ENCODE measurements around the gene SNRPD2.
A peak's percentile ranks its signal among the peaks of the same experiment; 100 is the strongest.
"Not testable (repeated sequence)": the region's sequence is repeated elsewhere in the genome, so short reads cannot be mapped to it uniquely, and the experiment has no call there.

SNRPD2 gene

GRCh38 chr19:45691516-45692186 is at the start of gene SNRPD2:
Gene SNRPD2 (minus strand): TSS chr19:45691953. CDS start chr19:45691888, 65 bp downstream.
- H3K4me1 ChIP-seq (ENCODE audit: insufficient read depth, insufficient read length) = peaks cover 2% of the 10 kb centered on the region
- H3K27me3 ChIP-seq (ENCODE audit: insufficient read depth, insufficient read length) = no peaks in the 10 kb centered on the region
- H3K9ac ChIP-seq (ENCODE audit: insufficient read length, low read depth) = peak within 1 kb of the TSS; percentile 97
- TF ChIP-seq ZNF274 (IDR thresholded peaks at IDR 0.05; ENCODE audit: low read depth, low read length) = no peak
- TF ChIP-seq SUZ12 (IDR thresholded peaks at IDR 0.05; ENCODE audit: extremely low read depth, insufficient read depth, insufficient read length) = no peak
- peak within 1 kb of the TSS; percentile 88 for H3K4me3 ChIP-seq (ENCODE audit: insufficient read length, low read depth)
- peak; percentile 82 for DNase-seq (ENCODE audit: low read depth, low spot score)
- peaks cover 49% of the 10 kb centered on the region for H3K36me3 ChIP-seq (ENCODE audit: insufficient read depth, insufficient read length, low read length)
- H3K9me3 ChIP-seq (ENCODE audit: insufficient read depth, low read length) = no peaks in the 10 kb centered on the region

GRCh38 chr19:45739498-45740439 is 48.0 kb upstream of the SNRPD2 start:
- TF ChIP-seq SUZ12 (IDR thresholded peaks at IDR 0.05; ENCODE audit: extremely low read depth, insufficient read depth, insufficient read length) (no peak), YY1 (IDR thresholded peaks at IDR 0.05; ENCODE audit: insufficient read depth, insufficient read length) (no peak), ZNF274 (IDR thresholded peaks at IDR 0.05; ENCODE audit: low read depth, low read length) (no peak)
- H3K4me3 ChIP-seq (ENCODE audit: insufficient read length, low read depth) = no peak overlapping the region
- no peaks in the 10 kb centered on the region for H3K27me3 ChIP-seq (ENCODE audit: insufficient read depth, insufficient read length)
- peaks cover 2% of the 10 kb centered on the region for H3K4me1 ChIP-seq (ENCODE audit: insufficient read depth, insufficient read length)
- no peak overlapping the region for H3K9ac ChIP-seq (ENCODE audit: insufficient read length, low read depth)
- H3K36me3 ChIP-seq (ENCODE audit: insufficient read depth, insufficient read length, low read length) = no peaks in the 10 kb centered on the region
- DNase-seq (ENCODE audit: low read depth, low spot score) = no peak
- H3K9me3 ChIP-seq (ENCODE audit: insufficient read depth, low read length) = no peaks in the 10 kb centered on the region

DNA sequence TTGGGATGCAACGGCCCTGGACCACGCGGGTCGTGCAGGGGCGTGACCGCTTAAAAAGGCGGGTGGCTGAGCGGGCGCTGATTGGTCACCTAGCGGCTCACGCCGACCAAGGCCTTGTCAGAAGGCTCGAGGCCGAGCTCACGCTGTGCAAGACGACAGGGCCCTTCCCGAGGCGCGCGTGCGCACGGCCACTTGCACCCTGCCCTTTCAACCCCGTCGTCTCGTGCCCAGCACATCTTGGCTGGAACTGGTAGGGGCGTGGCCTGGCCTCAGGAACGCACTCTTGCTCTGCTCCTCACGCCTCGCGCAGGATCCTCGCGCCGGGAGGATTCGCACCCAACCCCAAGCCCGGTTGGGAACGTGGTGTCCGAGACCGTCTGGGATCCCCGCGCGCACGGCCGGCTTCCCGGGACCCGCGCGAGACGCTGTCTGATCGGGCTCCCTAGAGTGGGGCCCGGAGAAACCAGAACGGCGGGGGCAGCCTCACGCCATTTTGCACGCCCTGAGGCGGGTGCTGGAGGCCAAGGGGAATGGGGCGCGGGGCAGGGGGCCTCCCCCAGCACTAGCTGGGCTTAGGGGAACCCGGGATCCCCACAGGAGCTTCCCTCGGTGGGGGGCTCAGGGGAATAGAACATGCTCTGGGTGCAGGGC is 41.5 kb upstream of the SNRPD2 start, which contains the start of gene MEIOSIN:
Gene MEIOSIN (plus strand): TSS at position 280 of the 651 bp plus-strand sequence. CDS start 1,938 bp downstream, outside the sequence.
- H3K36me3 ChIP-seq (ENCODE audit: insufficient read depth, insufficient read length, low read length) = no peaks in the 10 kb centered on the region
- no peaks in the 10 kb centered on the region for H3K4me1 ChIP-seq (ENCODE audit: insufficient read depth, insufficient read length)
- DNase-seq (ENCODE audit: low read depth, low spot score) = no peak
- H3K9ac ChIP-seq (ENCODE audit: insufficient read length, low read depth) = no peak within 1 kb of the TSS
- no peak for TF ChIP-seq ZNF274 (IDR thresholded peaks at IDR 0.05; ENCODE audit: low read depth, low read length)
- TF ChIP-seq SUZ12 (IDR thresholded peaks at IDR 0.05; ENCODE audit: extremely low read depth, insufficient read depth, insufficient read length) = no peak
- TF ChIP-seq YY1 (IDR thresholded peaks at IDR 0.05; ENCODE audit: insufficient read depth, insufficient read length) = no peak
- no peaks in the 10 kb centered on the region for H3K9me3 ChIP-seq (ENCODE audit: insufficient read depth, low read length)
- no peak within 1 kb of the TSS for H3K4me3 ChIP-seq (ENCODE audit: insufficient read length, low read depth)
- H3K27me3 ChIP-seq (ENCODE audit: insufficient read depth, insufficient read length) = no peaks in the 10 kb centered on the region

GRCh38 chr19:45730368-45731288 is 38.9 kb upstream of the SNRPD2 start, which contains the start of gene FBXO46:
Gene FBXO46 (minus strand): TSS chr19:45730896. CDS start chr19:45713495, 17,401 bp downstream.
- Histone ChIP-seq H3K27me3 (ENCODE audit: insufficient read depth, insufficient read length) (no peaks in the 10 kb centered on the region), H3K9me3 (ENCODE audit: insufficient read depth, low read length) (no peaks in the 10 kb centered on the region), H3K36me3 (ENCODE audit: insufficient read depth, insufficient read length, low read length) (peaks cover 5% of the 10 kb centered on the region), H3K9ac (ENCODE audit: insufficient read length, low read depth) (peak within 1 kb of the TSS; percentile 63), H3K4me1 (ENCODE audit: insufficient read depth, insufficient read length) (no peaks in the 10 kb centered on the region), H3K4me3 (ENCODE audit: insufficient read length, low read depth) (peak within 1 kb of the TSS; percentile 54)
- DNase-seq (ENCODE audit: low read depth, low spot score) = peak; percentile 94
- TF ChIP-seq YY1 (IDR thresholded peaks at IDR 0.05; ENCODE audit: insufficient read depth, insufficient read length) = peak; percentile 61
- no peak for TF ChIP-seq ZNF274 (IDR thresholded peaks at IDR 0.05; ENCODE audit: low read depth, low read length)

DNA sequence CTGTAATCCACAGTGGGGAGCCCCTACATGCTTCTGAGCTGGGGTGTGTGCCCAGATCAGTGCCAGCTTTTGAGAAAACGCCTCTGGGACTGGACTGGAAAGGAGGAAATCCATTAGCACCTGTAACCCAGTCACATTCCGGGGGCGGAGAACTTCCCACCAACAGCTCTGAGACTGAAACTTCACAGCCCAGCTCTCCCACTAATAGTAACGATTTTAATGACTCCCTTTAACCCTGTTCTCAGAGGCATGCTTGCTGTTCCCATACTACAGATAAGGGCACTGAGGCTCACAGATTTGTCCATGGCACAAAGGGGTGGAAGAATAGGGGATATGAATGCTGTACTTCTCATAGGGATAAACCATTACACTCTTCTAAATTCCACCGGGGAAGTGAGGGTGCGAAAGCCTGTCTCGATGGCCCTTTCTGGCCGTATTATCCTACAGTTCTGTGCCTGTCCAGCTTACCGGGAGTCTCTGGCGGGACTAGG is 38.1 kb upstream of the SNRPD2 start:
- no peaks in the 10 kb centered on the region for H3K4me1 ChIP-seq (ENCODE audit: insufficient read depth, insufficient read length)
- no peaks in the 10 kb centered on the region for H3K9me3 ChIP-seq (ENCODE audit: insufficient read depth, low read length)
- TF ChIP-seq ZNF274 (IDR thresholded peaks at IDR 0.05; ENCODE audit: low read depth, low read length) = no peak
- TF ChIP-seq YY1 (IDR thresholded peaks at IDR 0.05; ENCODE audit: insufficient read depth, insufficient read length) = no peak
- TF ChIP-seq SUZ12 (IDR thresholded peaks at IDR 0.05; ENCODE audit: extremely low read depth, insufficient read depth, insufficient read length) = no peak
- H3K4me3 ChIP-seq (ENCODE audit: insufficient read length, low read depth) = peak overlapping the region; percentile 54
- no peaks in the 10 kb centered on the region for H3K27me3 ChIP-seq (ENCODE audit: insufficient read depth, insufficient read length)
- peaks cover 5% of the 10 kb centered on the region for H3K36me3 ChIP-seq (ENCODE audit: insufficient read depth, insufficient read length, low read length)
- DNase-seq (ENCODE audit: low read depth, low spot score) = no peak
- peak overlapping the region; percentile 63 for H3K9ac ChIP-seq (ENCODE audit: insufficient read length, low read depth)

- not testable (repeated sequence) for H3K4me1 ChIP-seq (ENCODE audit: insufficient read depth, insufficient read length); H3K9ac ChIP-seq (ENCODE audit: insufficient read length, low read depth); DNase-seq (ENCODE audit: low read depth, low spot score); H3K9me3 ChIP-seq (ENCODE audit: insufficient read depth, low read length); H3K27me3 ChIP-seq (ENCODE audit: insufficient read depth, insufficient read length); H3K36me3 ChIP-seq (ENCODE audit: insufficient read depth, insufficient read length, low read length); H3K4me3 ChIP-seq (ENCODE audit: insufficient read length, low read depth)
These were observed 36.9 kb upstream of the SNRPD2 start for GRCh38 chr19:45728683-45729082.

DNA sequence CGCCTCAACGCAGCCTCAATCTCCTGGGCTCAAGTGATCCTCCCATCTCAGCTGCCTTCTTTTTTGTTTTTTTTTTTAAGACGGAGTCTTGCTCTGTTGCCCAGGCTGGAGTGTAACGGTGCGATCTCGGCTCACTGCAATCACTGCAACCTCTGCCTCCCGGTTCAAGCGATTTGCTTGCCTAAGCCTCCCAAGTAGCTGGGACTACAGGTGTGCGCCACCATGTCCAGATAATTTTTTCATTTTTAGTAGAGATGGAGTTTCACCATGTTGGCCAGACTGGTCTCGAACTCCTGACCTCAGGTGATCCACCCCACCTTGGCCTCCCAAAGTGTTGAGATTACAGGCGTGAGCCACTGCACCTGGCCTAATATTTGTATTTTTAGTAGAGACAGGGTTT is 28.3 kb upstream of the SNRPD2 start:
- not testable (repeated sequence) for H3K9me3 ChIP-seq (ENCODE audit: insufficient read depth, low read length); H3K27me3 ChIP-seq (ENCODE audit: insufficient read depth, insufficient read length); H3K9ac ChIP-seq (ENCODE audit: insufficient read length, low read depth); DNase-seq (ENCODE audit: low read depth, low spot score); H3K4me3 ChIP-seq (ENCODE audit: insufficient read length, low read depth)
- Histone ChIP-seq H3K36me3 (ENCODE audit: insufficient read depth, insufficient read length, low read length) (peaks cover 14% of the 10 kb centered on the region), H3K4me1 (ENCODE audit: insufficient read depth, insufficient read length) (peaks cover 12% of the 10 kb centered on the region)

Measured in NT2/D1 (cell line).